ENCODE measurements around the gene RASA3.

RASA3 gene

DNA sequence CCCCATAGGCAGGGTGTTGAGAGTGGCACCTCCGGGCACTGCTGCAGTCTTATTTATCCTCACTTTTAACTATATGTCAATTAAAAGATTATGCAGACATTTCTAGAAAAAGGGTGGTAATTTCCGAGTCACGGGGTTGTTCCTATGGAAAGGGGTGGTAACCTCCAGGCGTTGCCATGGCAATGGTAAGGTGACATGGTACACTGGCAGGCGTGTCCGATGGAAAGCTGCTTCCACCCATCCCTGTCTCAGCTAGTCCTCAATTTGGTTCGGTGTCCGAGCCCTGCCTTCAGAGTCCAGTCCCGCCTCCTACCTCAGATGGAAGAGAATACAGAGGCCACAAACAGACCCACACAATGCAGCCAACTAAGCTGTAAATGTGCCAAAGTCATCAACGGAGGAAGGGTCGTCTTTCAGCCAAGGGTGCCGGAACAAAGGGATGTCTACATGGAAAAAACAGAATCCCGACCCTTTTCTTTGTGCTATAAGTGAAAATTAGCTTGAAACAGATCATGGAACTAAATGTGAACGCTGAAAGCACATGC lies 85.9 kb downstream of the RASA3 start:
- no peak for DNase-seq

DNA sequence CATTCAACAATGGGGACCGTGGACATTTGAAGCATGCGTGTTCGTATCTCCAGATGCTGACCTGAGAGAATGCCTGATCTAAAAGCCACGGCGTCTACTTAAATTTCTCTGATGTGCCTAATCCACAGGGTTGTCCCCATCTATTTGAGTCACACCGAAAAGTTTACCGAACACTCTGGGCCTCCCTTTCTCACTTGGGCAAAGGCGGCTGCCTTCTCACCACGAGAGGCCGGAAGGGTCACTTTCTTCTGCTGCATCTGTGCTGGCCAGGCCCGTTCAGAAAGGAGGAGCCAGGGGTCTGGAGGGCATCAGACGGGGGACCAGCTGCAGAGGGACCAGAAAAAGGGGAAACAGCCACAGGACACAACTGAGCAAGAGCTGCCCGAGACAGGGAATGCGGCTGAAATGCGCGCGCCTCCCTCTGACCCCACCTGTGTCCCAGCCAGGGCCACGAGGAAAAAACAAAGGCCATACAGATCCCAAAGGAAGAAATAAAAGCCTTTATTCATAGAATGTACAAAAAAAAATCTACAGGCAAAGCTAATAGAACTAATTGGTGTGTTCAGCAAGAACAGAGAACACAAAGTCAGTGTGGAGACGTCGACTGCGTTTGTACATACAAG lies 87.2 kb downstream of the RASA3 start:
- DNase-seq = no peak

DNA sequence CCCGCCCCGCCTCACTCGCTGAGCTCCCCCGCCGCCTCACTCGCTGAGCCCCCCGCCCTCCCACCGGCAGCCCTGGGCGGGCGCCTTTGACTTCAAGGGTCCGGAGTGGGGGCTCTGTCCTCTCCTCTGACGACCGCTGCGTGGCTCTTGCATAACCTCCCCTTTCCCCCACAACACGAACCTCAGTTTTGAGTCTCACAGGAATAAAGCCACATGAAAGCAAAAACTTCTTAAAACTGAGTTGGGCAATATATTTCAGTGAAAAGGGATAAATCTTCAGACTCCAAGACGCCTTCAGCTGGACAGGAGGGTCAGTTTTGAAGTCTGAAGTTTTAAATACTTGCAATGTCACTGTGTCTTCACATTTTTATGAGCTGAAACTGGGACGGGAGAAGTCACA lies 87.9 kb downstream of the RASA3 start:
- peak; percentile 58 for DNase-seq

DNA sequence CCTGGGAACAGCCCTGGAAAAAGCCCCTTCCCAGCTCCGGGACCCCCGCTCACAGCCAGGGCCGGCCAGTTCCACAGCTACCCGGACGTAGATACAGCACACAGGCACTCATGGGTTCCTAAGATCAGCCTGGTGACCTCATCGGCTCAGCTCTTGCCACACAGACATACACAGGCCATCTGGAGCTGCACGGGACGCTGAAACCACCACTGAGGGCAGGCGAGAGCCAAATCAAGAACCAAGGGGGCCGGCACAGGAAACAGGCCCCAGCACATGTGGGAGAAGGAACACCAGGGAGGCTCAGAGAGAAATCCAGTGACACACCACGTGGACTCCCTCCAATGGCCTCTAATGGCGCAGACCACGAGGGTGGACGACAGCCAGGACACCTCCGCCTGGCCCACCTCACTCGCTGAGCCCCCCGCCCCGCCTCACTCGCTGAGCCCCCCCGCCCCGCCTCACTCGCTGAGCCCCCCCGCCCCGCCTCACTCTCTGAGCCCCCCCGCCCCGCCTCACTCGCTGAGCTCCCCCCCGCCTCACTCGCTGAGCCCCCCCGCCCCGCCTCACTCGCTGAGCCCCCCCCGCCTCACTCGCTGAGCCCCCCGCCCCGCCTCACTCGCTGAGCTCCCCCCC lies 88.9 kb downstream of the RASA3 start:
- peak; percentile 73 for DNase-seq

DNA sequence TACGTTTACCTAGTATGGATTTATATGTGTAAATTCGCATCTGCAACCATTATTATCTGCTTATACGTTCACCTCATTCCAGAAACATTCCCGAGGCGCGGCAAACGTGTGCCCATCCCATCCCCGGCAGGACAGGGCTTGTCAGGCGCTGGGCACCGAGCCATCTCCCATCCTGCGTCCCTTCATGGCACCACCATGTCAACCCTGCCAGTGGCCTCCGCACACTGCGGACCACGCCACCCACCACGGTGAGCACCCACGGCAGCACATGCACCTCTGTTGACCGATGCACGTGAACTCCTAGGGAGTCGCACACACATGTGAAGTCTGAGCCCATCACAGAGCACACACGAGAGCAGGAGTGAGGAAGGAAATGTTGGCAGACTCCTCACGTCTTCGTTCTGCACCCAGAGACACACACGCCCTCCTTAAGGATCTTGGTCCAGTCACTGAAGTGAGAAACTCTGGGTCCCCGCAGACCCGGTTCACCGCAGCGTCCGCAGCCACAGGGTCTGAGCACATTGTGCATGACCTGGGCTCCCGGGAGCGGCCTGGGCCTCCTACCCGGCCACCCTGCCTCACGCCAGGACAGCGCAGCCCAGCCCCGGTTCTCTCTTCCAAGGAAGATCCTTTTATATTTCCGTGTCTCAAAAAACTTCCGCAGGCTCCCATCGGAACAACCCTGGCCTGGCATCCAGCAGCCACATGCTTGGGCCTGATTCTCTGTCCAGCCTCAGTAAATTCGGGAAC lies 90.2 kb downstream of the RASA3 start:
- DNase-seq = no peak

DNA sequence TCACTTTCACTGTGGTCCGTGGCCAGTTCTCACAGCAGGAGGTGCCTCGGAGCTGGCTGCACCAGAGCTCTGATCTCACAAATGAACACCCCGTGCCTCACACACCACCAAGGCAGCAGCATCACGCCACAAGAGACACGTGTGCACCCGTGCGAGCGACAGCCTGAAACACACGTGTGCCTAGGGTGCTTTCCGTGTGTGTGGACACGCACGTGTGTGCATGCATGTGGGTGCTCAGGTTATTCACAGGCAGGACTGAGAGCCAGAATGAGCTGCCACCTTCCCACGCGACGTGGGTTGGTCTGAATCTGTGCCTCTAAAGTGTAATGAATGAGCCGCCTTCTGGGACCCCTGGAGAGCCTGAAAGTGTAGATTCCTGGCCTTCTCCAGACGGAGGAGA lies 90.9 kb downstream of the RASA3 start:
- no peak for DNase-seq

DNA sequence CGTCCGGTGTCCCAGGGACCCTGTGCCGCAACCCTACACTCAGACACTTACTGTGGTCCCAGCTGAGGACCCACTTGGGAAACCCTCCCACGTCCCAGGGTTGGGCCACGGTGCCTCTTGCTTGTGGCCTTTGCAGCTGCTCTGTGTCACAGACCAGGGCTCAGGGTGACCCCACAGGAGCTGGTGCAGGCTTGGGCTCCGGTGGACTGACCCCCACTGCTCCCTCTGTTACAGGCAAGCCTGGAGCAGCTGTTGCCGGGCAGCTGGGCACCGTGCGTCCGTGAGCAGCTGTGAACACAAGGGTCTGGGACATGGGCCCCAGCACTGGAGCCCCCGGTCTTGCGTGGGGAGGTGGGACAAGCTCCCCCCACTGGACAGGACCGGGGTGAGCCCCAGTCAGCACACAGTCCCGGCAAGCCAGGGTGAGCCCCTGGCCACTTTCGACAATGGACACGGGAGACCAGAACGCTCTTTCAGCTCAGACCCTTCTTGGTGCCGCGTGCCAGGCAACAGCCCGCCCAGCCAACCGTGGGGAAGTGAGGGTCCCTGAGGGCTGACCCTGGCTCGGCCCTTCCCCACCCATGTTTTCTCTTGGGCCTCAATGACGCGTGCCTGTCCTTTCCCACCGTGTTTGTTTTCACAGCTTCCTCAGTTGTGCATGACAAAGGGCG lies 92.8 kb downstream of the RASA3 start:
- DNase-seq = no peak

DNA sequence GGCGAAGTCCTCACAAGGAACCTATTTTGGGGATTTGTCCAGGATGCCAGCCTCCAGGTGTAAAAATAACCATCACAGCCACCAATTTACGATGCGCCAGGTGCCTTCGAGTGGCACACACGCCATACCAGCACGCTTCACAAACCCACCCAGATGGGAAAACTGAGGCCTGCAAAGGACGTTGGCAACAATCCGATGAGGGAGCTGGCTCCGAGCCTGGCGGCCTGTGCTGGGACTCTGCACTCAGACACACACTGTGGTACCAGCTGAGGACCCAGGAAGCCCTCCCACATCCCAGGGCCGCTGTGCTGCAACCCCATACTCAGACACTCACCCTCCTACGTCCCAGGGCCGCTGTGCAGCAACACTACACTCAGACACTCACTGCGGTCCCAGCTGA lies 93.5 kb downstream of the RASA3 start:
- no peak for DNase-seq

DNA sequence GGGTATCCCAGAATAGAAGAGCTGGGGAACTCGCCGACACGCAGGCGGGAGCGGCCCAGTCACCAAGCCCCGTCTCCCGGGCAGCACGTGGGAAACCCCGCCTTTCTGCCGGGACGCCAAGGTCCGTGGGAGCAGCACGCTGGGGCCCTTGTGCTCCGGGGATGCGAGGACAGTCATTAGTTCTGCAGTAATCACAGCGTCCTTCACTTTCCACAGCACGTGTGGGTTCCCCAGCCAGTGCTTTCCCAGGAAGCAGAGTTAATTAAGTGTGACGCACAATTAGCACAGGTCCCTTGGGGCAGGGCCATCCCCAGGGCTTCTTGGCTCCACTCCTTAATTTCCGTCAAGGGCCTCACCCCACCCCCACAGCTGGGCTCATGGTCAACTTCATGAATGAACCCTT lies 94.2 kb downstream of the RASA3 start:
- DNase-seq = no peak

DNA sequence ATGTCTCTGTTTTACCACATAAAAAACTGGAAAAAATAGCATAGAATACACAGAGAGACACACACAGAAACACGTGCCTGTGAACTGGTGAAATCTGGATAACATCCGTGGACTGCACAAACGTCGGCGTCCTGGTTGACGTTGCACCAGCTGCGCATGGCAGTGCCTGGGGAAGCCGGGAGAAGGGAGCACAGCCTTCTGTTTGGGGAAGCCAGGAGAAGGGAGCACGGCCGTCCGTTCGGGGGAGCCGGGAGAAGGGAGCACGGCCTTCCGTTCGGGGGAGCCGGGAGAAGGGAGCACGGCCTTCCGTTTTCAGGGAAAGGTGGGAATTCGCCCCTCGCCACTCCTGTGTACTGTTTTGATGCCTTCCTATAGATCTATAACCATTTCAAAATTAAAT lies 94.7 kb downstream of the RASA3 start:
- no peak for DNase-seq

DNA sequence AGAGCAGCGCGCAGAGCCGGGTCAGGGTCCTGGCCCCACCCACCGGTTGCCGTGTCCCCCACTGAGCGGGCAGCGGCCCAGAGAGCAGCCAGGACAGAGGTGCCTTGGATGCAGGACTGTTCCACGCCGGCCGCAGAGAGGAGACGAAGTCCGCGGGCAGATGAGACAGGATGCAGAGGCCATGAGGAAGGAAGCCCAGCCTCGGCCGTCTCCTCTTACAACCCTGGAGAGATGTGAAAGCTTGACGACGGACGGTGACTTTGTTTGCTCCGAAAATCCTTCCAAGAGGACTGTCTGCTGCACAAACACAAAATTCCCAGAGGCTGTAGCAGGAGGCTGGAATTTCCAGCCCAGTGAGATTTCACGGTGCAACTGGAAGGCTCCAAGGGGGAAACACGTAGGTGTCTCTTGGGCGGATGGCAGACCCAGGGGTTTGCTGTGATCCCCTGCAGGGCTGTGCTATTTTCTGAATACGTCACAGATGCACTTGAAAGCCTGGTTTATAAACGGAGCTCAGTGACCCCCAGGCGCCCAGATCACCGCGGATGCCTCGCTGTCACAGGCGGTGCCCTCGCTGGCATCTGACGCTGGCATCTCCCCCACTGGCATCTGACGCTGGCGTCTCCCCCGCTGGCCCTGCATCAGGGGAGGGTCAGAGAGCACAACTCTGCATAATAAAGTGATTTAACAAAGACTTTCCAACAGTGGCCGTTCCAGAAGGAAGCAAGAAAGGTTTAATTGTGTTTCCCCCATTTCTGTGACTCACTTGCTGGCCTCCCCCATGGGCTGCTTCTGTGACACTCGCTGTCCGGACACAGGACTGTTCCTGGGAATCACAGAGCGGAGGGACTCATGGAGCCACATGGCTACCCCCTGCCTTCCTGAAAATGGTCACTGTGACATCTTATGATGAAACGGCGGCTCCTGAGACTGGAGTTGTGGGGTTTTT lies 96.6 kb downstream of the RASA3 start:
- no peak for DNase-seq

DNA sequence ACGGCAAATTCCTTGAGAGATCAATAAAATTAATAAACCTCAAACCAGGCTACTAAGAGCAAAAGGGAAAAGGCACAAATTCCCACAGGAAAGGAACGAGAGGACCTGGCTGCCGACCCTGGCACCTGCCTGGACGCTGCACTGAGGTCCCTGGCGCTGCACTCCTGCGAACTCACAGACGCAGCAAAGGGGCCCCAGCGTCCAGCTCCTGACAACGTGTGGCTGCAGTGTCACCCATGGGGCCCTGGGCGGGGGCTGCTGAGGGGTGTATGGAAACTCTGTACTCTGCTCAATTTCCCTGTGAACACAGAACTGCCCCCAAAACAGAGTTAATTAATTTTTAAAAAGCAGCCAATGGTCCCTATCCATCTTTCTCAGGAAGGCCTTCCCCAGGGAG lies 97.2 kb downstream of the RASA3 start:
- DNase-seq = no peak

DNA sequence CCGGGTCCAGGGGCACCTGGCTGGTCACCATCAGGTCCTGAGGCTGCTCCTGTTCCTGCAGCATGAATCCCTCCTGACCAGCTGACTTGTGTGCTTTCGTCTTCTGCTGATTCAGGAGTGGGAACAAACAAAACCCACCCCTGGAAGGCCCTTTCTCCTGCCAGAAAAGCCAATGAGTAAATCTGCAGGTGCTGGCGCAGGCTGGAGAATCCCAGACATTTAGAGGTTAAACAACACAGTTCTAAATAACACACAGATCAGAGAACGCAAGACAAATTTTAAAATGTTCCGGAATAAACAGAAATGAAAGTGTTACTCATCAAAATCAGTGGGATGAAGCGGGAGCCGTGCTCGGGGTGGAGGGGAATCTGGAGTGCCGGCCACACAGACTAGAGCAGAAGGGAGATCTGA lies 97.9 kb downstream of the RASA3 start:
- DNase-seq = no peak

DNA sequence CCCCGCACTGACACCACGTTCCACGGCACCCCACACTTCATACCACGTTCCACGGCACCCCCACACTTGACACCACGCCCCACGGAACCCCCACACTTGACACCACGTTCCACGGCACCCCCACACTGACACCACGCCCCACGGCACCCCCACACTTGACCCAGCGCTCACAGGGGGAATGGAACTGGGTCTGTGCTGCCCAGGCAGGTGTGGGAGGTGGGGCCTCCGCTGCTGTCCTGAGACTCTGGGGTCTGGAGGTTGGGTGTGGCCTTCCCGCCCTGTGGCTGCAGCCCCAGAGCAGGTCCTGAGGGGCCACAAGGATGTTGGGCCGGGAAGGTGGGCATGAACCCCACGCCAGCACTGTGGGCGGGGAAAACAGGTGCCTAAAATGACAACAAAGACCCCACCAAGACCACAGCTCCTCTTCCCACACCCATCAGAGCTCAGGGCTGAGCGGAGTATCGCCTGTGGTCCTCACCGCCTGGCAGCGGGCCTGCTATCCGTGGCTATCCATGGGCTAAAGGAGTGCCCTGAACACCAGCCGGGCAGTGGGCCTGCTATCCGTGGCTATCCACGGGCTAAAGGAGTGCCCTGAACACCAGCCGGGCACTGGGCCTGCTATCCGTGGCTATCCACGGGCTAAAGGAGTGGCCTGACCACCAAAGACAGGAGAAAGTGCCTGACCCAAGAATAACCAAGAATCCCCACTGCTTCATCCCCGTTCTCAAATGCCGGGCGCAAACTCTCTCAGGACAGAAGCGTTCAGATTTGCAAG lies 98.7 kb downstream of the RASA3 start:
- no peak for DNase-seq

DNA sequence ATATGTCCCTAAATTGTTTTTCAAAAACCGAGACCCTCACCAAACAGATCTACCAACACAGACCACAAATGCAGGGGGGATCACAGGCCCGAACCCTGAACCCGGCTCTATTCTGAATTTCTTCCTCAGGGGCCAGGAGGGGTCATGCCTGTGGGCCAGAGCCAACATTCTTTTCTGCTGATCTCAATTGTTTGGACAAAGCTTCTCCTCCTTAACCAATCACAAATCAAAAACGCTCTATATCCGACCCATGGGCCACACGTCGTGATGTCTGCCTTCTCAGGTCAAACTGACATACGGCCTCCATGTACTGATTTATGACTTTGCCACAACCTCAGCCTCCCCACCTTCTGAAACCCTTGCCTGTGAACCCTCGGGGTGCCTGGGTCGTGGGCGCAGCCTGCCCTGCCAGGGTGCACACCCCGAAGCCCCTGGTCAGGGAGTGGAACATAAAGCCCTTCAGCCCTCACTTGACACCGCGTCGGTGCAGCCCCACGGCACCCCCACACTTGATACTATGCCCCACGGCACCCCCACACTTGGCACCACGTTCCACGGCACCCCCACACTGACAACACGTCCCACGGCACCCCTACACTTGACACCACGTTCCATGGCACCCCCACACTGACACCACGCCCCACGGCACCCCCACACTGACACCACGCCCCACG lies 100.2 kb downstream of the RASA3 start:
- no peak for DNase-seq

DNA sequence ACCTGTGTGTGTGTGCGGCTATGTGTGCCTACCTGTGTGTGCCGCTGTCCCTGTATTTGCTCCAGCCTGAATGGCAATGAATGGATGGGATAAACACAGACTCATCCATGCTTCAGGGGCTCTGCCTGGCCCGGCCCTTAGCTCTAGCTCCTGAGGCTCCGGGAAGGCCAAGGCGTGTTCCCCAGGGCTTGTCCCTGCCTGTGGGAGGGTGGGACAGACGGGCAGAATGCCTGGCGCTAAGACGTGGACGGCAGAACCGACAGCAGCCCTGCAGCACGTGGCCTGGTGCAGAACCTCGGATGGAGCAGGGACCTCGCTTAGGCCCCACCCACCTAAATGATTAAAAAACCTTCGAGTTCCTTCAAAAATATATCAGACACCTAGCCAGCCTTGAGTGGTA lies 100.8 kb downstream of the RASA3 start:
- no peak for DNase-seq

DNA sequence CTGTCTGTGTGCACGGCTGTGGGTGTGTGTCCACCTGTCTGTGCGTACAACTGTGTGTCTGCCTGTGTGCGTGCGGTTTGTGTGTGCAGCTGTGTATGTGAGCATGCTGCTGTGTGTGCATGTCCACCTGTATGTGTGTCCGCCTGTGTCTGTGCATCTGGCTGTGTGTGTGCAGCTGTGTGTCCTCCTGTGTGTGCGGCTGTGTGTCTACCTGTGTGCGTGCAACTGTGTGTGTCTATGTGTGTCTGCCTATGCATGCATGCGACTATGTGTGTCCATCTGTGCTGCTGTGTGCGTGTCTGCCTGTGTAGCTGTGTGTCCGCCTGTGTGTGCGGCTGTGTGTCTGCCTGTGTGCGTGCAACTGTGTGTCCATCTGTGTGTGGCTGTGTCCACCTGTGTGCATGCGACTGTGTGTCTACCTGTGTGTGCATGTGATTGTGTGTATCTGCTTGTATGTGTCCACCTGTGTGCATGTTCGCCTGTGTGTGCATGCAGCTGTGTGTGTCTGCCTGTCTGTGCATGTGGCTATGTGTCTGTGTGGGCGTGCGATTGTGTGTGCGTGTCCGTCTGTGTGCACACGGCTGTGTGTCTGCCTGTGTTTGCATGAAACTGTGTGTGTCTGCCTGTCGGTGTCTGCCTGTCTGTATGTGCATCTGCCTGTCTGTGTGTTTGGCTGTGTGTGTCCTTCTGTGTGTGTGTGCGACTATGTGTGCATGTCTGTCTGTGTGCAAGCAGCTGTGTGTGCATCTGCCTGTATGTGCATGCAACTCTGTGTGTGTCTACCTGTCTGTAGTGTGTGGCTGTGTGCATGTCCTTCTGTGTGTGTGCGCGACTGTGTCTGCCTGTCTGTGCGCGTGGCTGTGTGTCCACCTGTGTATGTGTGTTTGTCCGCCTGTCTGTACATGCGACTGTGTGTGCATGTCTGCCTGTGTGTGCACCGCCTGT lies 101.5 kb downstream of the RASA3 start:
- DNase-seq = no peak

DNA sequence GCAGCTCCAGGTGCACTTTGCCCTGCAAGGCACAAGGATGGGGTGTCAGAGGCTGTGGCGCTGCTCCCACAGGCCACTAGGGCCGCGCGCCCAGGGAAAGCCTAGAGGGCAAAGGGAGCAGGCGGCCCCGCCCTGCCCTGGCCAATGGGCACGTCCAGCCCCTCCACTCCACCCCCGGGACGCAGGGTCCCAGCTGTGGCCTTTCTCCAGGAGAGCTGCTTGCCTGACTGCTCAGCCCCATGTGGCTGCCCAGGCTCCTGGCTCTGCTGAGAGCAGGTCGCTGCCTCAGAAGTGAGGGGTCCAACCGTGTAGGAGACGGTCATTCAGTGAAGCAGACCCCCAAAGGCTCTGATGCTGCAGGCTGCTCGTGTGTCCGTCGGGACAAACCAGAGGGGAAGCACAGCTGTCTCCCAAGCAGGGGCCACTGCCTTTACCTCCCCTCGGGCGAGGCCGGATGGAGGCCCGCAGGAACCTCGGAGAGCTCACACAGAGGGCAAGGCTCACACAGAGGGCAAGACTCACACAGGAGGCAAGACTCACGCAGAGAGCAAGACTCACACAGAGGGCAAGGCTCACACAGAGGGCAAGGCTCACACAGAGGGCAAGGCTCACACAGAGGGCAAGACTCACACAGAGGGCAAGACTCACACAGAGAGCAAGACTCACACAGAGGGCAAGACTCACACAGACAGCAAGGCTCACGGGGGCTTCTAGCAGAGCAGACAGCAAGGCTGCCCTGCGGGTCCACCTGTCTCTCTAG lies 102.4 kb downstream of the RASA3 start:
- DNase-seq = no peak

DNA sequence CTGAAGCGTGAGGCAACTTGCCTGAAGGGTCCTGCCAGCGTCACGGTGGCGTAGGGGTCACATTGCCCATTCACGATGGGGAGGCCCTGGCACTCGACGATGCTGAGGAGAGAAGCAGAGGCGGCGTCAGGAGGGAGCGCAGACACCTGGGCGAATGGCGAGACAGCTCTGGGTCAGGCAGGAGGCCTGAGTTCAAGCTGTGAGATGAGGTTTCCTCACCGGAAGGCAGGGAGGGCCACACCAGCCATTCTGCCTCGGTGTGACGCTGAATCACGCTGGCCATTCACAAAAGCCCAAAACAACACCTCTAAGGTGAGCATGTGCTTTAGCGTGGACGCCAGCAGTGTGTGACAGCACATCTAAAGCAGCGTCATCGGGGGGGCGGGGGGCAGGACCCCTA lies 104.6 kb downstream of the RASA3 start:
- DNase-seq = no peak

All from hematopoietic multipotent progenitor cell treated with erythropoietin and hydrocortisone succinate and interleukin-3 and kit ligand, for 4 days (in vitro differentiated cells).